Lower lobe of right lung (tissue), 2 donors: ENCODE measurements around the gene KRTCAP2. TPM values are rescaled to one million over a fixed set of nuclear protein-coding genes. Genes with fewer than 3 reads are reported as not detected.

Experiments
- ATAC-seq, 2 donors: fragments of 200-7000 bp; cut with Tn5 transposase; one replicate each; pipeline ENCODE4 v1.9.1; 2020 to 2022; ENCODE audit warnings: mild to moderate bottlenecking in 2 of 2, moderate library complexity in 2 of 2
- DNase-seq: peaks from one replicate; pipeline ENCODE4 v3.0.0-alpha.2; 2020
- H3K27ac ChIP-seq: fragments of 200-600 bp; one replicate; pipeline ENCODE4 v1.8.0; 2022
- H3K27me3 ChIP-seq: fragments of 200-600 bp; one replicate; pipeline ENCODE4 v1.8.0; 2022; ENCODE audit warnings: low read depth
- H3K36me3 ChIP-seq: fragments of 200-600 bp; one replicate; pipeline ENCODE4 v1.8.0; 2022; ENCODE audit warnings: mild to moderate bottlenecking
- H3K4me1 ChIP-seq: fragments of 200-600 bp; one replicate; pipeline ENCODE4 v1.8.0; 2022
- H3K4me3 ChIP-seq: fragments of 200-600 bp; one replicate; pipeline ENCODE4 v1.8.0; 2022; ENCODE audit warnings: mild to moderate bottlenecking
- H3K9me3 ChIP-seq: fragments of 200-600 bp; one replicate; pipeline ENCODE4 v1.8.0; 2022
- CTCF ChIP-seq: fragments of 200-600 bp; IDR thresholded peaks from one replicate; pipeline ENCODE4 v1.8.0; 2022; ENCODE audit warnings: antibody characterized with exemption, mild to moderate bottlenecking
- intact Hi-C: fragments of 100-400 bp; cut with DNase I; formaldehyde crosslinking; loops from one replicate; pipeline ENCODE4 v1.11.0; 2022
- total RNA-seq: library from RNA; stranded (reverse); fragmentation: NEBNext Ultra II Directional; extraction: Animal tissue kit (Norgen Biotek cat#: 25700); gene quantifications from one replicate; pipeline ENCODE4 v1.2.1, GENCODE V29; 2021
- donor health status: DM: no; HTN: yes; CAD: no; lungs with severe emphysema.

The KRTCAP2 gene
- total RNA-seq, 1 donor from 2014 or later = 173 TPM

GRCh38 chr1:155185783-155186066 is 12.6 kb upstream of the KRTCAP2 start:
- no peaks in the 10 kb centered on the region for H3K9me3 ChIP-seq
- intact Hi-C loops = no loop called here
- DNase-seq (peak; percentile 44), ATAC-seq (no peak)
- TF ChIP-seq CTCF = no peak
- H3K36me3 ChIP-seq = no peaks in the 10 kb centered on the region
- no peaks in the 10 kb centered on the region for H3K27me3 ChIP-seq
- peak overlapping the region; percentile 72 for H3K27ac ChIP-seq
- H3K4me1 ChIP-seq = peaks cover 17% of the 10 kb centered on the region
- no peak overlapping the region for H3K4me3 ChIP-seq

GRCh38 chr1:155184835-155185782 is 12.0 kb upstream of the KRTCAP2 start:
- DNase-seq (peak; percentile 84), ATAC-seq (peak; percentile 69 to 78)
- intact Hi-C loops = no loop called here
- Histone ChIP-seq H3K4me3 (no peak overlapping the region), H3K27ac (peak overlapping the region; percentile 72), H3K9me3 (no peaks in the 10 kb centered on the region), H3K4me1 (peaks cover 17% of the 10 kb centered on the region), H3K36me3 (no peaks in the 10 kb centered on the region), H3K27me3 (no peaks in the 10 kb centered on the region)
- no peak for TF ChIP-seq CTCF

GRCh38 chr1:155184351-155184811 is 11.3 kb upstream of the KRTCAP2 start:
- H3K4me1 ChIP-seq = peaks cover 17% of the 10 kb centered on the region
- no peaks in the 10 kb centered on the region for H3K9me3 ChIP-seq
- H3K27ac ChIP-seq = peak overlapping the region; percentile 72
- ATAC-seq (no peak), DNase-seq (peak; percentile 47)
- H3K4me3 ChIP-seq = no peak overlapping the region
- intact Hi-C loops = no loop called here
- TF ChIP-seq CTCF = no peak
- H3K27me3 ChIP-seq = no peaks in the 10 kb centered on the region
- H3K36me3 ChIP-seq = no peaks in the 10 kb centered on the region

- Histone ChIP-seq H3K9me3 (no peaks in the 10 kb centered on the region), H3K4me3 (no peak overlapping the region), H3K27ac (no peak overlapping the region), H3K27me3 (no peaks in the 10 kb centered on the region), H3K36me3 (no peaks in the 10 kb centered on the region), H3K4me1 (peaks cover 17% of the 10 kb centered on the region)
- intact Hi-C loops = no loop called here
- TF ChIP-seq CTCF = no peak
- ATAC-seq = no peak
- DNase-seq = peak; percentile 51
These were observed 10.7 kb upstream of the KRTCAP2 start for GRCh38 chr1:155183775-155184221.

GRCh38 chr1:155182052-155182550 is 9.0 kb upstream of the KRTCAP2 start:
- Histone ChIP-seq H3K27me3 (no peaks in the 10 kb centered on the region), H3K4me1 (peaks cover 26% of the 10 kb centered on the region), H3K36me3 (no peaks in the 10 kb centered on the region), H3K4me3 (no peak overlapping the region), H3K27ac (no peak overlapping the region), H3K9me3 (no peaks in the 10 kb centered on the region)
- DNase-seq = no peak
- intact Hi-C loops = no loop called here
- ATAC-seq = no peak
- TF ChIP-seq CTCF = no peak
